ENCODE data around the gene OIT3.

DNA sequence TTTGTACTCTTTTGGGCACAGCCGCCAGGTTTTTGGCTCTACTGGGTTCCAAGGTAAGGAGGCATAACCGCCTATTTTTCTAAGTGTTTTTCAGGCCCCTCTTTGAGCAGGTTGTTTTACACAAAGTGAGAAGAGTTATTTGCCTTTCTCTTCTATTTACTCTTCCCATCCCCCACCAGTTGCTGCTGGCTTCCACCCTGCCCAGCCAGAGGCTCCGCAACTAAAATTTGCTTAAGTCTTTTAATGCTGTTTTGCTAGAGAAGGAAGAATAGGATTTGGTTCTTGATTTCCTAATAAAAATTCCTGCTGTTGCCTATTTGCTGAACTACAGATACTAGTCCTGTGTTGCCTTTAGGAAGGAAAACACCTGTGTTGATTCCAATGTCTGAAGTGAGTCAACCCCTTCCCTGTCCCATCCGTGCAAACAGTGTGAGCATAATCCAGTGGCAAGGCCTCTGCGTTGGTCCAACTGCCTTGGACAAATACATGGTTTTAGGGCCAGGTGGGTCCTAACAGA lies 59.2 kb downstream of the OIT3 start:
- TF ChIP-seq CTCF (IDR thresholded peaks at IDR 0.05; ENCODE audit: insufficient read depth, low read depth, low read length): no peak
- no peak for TF ChIP-seq EZH2 (IDR thresholded peaks at IDR 0.05; ENCODE audit: insufficient read depth, low read length)
